RPMI8226 (cell line): ENCODE data around the gene CTH.
"Not testable (repeated sequence)": the region's sequence is repeated elsewhere in the genome, so short reads cannot be mapped to it uniquely, and the experiment has no call there.

Experiments used
- DNase-seq: peaks from one replicate; pipeline ENCODE4 v3.0.0-alpha.2; 2015

Gene CTH

DNA sequence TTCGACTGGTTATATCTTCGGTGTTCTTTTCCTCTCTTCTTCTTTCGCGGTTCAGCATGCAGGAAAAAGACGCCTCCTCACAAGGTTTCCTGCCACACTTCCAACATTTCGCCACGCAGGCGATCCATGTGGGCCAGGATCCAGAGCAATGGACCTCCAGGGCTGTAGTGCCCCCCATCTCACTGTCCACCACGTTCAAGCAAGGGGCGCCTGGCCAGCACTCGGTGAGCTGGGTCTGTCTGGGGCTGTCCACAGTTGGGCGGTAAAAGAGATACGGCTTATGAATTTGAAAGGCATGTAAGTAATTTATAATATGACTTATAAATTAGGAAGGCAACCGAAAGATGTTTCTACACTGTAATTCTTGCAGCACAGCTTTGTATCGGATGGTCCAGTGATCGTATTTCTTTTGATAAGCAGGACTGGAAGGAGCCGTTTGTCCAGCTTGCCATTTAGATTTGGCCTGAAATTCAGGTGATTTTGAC is 334 bp downstream of the CTH start:
- DNase-seq: no peak

- no peak for DNase-seq
Observed at GRCh38 chr1:70415882-70416281, 4.8 kb downstream of the CTH start.

DNA sequence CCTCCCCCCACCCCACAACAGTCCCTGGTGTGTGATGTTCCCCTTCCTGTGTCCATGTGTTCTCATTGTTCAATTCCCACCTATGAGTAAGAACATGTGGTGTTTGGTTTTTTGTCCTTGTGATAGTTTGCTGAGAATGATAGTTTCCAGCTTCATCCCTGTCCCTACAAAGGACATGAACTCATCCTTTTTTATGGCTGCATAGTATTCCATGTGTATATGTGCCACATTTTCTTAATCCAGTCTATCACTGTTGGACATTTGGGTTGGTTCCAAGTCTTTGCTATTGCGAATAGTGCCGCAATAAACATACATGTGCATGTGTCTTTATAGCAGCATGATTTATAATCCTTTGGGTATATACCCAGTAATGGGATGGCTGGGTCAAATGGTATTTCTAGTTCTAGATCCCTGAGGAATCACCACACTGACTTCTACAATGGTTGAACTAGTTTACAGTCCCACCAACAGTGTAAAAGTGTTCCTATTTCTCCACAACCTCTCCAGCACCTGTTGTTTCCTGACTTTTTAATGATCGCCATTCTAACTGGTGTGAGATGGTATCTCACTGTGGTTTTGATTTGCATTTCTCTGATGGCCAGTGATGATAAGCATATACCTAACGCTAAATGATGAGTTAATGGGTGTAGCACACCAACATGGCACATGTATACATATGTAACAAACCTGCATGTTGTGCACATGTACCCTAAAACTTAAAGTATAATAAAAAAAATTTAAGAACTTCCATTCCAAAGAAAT is 8.1 kb downstream of the CTH start:
- not testable (repeated sequence) for DNase-seq

DNA sequence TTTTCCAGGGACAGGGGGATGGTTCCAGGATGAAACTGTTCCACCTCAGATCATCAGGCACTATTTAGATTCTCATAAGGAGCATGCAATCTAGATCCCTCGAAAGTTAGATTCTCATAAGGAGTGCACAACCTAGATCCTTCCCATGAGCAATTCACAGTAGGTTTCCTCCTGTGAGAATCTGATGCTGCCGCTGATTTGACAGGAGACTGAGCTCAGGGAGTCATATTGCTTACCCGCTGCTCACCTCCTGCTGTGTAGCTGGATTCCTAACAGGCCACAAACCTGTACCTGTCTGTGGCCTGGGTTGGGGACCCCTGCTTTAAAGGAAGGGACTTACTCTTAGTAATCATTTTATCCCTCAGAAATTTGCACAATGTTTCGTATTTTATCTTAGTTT is 9.3 kb downstream of the CTH start:
- no peak for DNase-seq

GRCh38 chr1:70426154-70427131 is 15.4 kb downstream of the CTH start:
- DNase-seq: no peak

- DNase-seq: no peak
Observed at GRCh38 chr1:70427976-70428375, 16.9 kb downstream of the CTH start.

GRCh38 chr1:70429219-70429618 is 18.2 kb downstream of the CTH start:
- no peak for DNase-seq

DNA sequence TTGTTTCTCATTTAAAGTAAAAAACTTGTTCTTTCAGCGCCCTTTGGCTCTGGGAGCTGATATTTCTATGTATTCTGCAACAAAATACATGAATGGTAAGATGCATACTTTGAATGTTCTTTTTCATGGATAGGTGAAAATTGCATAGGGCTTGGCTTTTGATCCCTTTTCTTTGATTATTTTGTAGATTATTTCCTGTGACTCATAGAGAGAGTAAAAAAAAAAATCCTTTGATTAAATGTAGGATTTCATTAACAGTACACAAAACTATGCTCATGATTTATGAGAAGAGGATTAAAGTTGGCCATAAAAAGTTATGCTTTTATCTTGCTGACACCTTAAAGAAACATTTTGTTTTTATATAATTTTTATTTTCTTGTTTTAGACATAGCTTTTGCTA is 18.7 kb downstream of the CTH start:
- DNase-seq: no peak

GRCh38 chr1:70431317-70431716 is 20.2 kb downstream of the CTH start:
- DNase-seq: no peak

GRCh38 chr1:70431874-70432273 is 20.8 kb downstream of the CTH start:
- DNase-seq: no peak

DNA sequence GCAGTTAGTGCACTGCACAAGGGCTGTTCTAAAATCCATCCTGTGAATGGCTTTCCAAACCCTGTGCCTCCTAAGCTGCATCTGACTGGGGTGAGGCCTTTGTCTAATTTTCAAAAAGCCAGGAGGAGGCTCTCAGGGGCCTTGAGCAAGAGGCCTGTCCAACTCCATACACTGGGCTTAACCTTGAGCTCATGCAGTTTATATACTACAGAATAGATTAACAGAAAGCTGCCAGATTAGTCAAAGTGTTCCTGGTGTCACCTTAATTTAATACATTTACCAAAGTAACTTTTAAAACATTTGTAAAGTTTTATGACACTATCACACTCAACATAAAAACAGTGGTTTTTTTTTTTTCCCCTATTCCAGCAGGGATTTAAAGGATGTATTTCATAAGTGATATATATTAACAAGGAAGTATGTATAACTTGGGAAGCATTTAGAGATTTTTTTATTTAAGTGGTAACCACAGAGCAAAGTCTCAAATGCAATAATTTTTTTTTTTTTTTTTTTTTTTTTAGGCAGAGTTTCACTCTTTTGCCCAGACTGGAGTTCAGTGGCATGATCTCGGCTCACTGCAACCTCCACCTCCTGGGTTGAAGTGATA is 23.3 kb downstream of the CTH start:
- DNase-seq: no peak

DNA sequence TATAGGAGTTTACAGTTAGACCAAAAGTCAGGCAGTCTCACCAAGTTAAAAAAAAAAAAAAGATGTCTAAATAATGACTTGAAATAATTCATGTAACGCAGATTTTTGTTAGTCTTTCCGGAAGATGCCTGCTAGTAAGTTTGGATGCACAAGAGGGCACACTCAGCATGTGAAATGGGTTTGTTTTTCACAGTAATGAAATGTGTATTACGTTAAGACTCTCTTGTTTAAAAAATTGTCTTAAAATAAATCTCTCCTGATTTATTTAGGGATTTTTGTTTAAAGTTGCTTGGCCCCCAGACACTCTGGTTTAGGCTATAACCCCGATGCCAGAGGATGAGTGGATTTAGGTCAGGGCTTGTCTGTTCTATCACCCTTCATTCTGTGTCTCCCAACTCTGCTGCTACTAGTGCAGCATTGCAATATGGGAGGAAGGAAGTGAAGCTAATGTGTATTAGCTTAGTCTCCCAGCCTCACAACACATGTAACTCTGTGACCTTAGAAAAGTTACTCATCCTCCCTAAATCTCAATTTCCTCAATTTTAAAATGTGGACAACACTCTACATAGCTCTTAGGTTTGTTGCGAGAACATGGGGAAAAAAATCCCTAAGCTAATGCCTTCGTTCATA is 25.7 kb downstream of the CTH start:
- no peak for DNase-seq

- no peak for DNase-seq
Observed at GRCh38 chr1:70438529-70438928, 27.5 kb downstream of the CTH start.

DNA sequence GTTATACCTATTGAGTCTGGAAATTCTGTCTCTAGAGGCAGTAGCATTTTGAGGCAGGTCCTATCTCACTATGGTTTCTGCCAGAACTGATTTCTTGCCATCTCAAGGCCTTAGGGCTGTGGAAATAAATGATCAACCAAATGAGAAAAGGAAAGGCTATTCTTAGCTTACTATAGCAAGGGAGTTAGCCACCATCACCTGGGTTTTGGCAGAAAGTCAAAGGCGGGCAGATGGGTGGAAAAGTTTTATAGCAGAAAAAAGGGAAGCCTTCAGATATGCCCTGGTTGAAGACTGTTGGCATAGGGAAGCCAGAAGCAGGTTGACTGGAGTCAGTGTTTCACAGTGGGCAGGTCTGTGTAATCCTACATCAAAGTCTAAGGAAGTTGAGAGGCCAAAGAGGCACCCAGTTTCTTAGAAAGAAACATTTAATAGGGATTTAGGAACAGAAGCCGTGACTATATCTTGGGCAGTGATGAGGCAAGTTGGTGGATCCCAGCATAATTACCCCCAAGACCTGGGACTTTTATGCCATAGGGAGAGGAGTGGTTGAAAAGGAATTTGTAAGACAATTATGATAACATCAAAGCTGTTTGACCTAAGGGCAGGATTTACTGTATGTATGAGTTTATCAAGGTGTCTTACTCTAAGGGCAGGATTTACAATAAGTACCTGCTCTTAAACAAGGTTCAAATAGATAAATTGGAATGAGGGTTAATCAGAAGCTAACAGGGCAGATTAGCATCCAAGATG is 29.7 kb downstream of the CTH start:
- no peak for DNase-seq

DNA sequence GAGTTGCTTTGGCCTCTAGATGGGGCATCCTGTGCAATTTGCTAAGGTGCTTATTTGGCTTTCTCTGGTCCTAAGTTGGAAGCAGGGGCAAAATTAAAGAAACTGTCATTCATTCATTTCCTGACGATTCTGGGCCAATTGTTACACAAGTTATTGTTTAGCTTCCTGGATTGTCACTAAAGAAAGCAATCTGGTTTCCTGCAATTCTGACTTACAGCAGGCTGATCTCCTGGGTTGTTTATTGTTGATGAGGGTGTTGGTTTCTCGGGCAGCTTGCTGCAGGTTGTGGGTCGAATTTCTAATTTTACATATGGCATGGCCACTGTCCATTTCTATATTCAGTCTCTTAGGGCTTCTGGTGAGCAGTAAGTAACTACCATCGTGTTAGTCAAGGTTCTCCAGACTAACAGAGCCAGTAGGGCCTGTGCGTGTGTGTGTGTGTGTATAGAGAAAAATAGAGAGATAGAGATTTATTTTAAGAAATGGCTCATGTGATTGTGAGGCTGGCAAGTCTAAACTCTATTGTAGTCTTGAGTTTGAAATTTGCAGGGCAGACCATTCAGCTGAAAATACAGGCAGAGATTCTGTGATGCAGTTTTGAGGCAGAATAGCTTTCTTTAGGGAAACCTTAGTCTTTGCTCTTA is 30.4 kb downstream of the CTH start:
- DNase-seq: no peak

DNA sequence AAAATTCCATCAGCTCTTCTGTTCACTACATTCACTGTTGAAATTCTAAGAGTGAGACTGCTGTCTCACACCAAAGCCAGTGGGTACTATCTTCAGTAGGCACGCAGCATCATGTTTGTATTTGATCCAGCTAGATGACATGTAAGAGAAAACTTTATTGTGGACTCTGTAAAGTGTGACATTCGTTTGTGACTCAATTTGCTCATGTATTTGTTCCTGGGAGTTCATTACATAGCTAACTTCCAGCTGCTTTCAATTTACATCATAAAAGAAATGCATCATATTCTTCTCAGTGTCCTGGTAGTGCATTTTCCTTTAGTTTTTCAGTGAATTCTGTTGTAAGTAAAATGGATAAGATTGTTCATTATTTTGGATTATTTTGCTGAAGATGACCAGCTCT is 31.4 kb downstream of the CTH start:
- DNase-seq: no peak

DNA sequence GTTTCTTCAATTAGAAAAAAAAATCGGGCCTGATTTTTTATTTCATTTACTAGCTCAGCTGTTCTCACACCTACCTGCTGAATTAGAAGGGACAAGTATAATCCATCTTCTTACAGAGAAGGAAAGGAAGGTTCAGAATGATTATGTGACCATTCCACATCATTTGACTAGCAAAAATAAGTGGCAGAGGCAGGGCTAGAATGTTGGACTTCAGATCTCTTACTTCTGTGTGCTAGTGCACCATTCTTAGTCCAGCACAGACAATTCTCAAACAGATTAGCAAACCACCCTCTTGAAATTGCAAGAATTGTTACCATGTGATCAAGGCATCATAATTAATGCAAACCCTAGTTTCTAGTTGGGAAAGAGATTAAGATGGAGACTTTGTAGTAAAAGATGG is 32.7 kb downstream of the CTH start:
- DNase-seq: no peak

DNA sequence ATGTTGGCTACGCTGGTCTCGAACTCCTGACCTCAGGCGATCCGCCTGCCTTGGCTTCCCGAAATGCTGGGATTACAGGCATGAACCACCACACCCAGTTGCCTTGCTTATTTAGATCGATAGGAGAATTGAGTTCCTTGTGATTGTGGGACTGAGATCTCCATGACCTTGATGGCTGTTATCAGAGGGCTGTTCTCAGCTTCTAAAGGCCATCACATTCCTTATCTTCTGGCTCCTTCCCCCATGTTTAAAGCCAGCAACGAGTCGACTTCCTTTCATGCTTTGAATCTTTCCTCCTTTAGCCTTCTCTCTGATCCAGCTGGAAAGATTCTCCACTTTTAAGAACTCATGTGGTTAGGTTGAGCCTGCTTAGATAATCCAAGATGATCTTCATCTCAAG is 38.0 kb downstream of the CTH start:
- no peak for DNase-seq

DNA sequence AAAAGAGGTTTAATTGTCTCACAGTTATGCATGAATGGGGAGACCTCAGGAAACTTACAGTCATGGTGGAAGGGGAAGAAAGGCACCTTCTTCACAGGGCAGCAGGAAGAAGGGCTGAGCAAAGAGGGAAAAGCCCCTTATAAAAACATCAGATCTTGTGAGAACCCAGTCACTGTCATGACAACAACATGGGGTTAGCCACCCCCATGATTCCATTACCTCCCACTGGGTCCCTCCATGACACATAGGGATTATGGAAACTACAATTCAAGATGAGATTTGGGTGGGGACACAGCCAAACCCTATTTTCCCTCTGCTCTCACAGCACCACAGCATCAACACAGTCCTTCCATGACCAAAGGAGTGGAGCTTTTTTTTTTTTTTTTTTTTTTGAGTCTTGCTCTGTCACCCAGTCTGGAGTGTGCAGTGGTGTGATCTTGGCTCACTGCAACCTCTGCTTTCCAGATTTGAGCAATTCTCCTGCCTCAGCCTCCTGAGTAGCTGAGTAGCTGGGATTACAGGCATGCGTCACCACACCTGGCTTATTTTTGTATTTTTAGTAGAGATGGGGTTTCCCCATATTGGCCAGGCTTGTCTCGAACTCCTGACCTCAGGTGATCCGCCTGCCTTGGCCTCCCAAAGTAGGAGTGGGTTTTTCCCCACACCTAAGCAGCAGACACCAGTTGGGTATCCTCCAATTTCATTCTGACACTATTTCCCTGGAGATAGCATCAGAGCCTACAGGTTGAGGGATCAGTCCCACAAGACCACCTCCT is 41.3 kb downstream of the CTH start:
- DNase-seq: not testable (repeated sequence)

GRCh38 chr1:70455291-70455690 is 44.2 kb downstream of the CTH start:
- DNase-seq: no peak

- DNase-seq: no peak
Observed at GRCh38 chr1:70458131-70458530, 47.1 kb downstream of the CTH start.
